K562 (cell line): ENCODE measurements around the gene MED16. TPM values are rescaled to one million over a fixed set of nuclear protein-coding genes. Genes with fewer than 3 reads are reported as not detected.

Experiments
- ATAC-seq: fragments of 200-7000 bp; cut with Tn5 transposase; 3 replicates; pipeline ENCODE4 v1.9.1; 2020; ENCODE audit warnings: moderate library complexity
- BruUV-seq: library from RNA; stranded (reverse); fragments of 400-500 nt; replicated peaks from 2 replicates; lab custom pipeline; 2021; lab: Mats Ljungman, UMichigan
- CTCF ChIA-PET: fragments of 300-600 bp; formaldehyde crosslinking; extraction: SDS; loops from one replicate; lab custom pipeline; 2021; ENCODE audit warnings: low intra/inter-chr PET ratio; lab: Yijun Ruan, JAX
- POLR2A ChIA-PET: fragments of 300-600, 350-650 bp; sonication (Branson Sonifier 250); formaldehyde crosslinking; extraction: SDS; loops from one replicate; lab custom pipeline; 2021; ENCODE audit warnings: antibody characterized with exemption, inconsistent platforms; lab: Yijun Ruan, JAX
- DNase-seq, 4 experiments: peaks; one replicate each; pipeline versions ENCODE4 v3.0.0 to v3.0.0-alpha.2; 2011 to 2018; ENCODE audit warnings: low spot score in 3 of 4, mixed read lengths in 3 of 4; ENCODE audit errors: extremely low read depth in 1 of 4
- FAIRE-seq: peaks from 2 replicates; lab custom pipeline; 2011; peaks lifted over from hg19 to GRCh38; lab: Jason Lieb, UNC
- H2AFZ ChIP-seq: 2 replicates; pipeline ENCODE4 v1.6.0; 2011; ENCODE audit warnings: low read depth, low read length, control low read depth, inconsistent platforms
- H3K27ac ChIP-seq: fragments of 200-600 bp; 3 replicates; pipeline ENCODE4 v1.8.0; 2011; ENCODE audit warnings: low read depth, mild to moderate bottlenecking, control low read depth, inconsistent platforms, low read length, moderate library complexity, mixed read lengths; ENCODE audit errors: extremely low read depth
- H3K27me3 ChIP-seq, 2 experiments: fragments of 300-600 bp in 1 of 2; 2 replicates in 1 of 2; 3 replicates in 1 of 2; pipeline versions ENCODE4 v1.6.0 to v1.8.0; 2011; ENCODE audit warnings: inconsistent platforms in 2 of 2, low read length in 2 of 2, mild to moderate bottlenecking in 1 of 2, mixed read lengths in 1 of 2, moderate library complexity in 1 of 2; ENCODE audit not compliant: control insufficient read depth in 2 of 2, insufficient read depth in 2 of 2
- H3K36me3 ChIP-seq: fragments of 300-600 bp; 3 replicates; pipeline ENCODE4 v1.8.0; 2011; ENCODE audit warnings: mild to moderate bottlenecking, low read length, inconsistent platforms; ENCODE audit not compliant: control insufficient read depth, insufficient read depth
- H3K4me1 ChIP-seq, 2 experiments: fragments of 200-600 bp in 1 of 2; replicated peaks in 1 of 2; 2 replicates in 1 of 2; 3 replicates in 1 of 2; pipeline versions ENCODE4 v1.5.1 to v1.8.0; 2011; ENCODE audit warnings: inconsistent platforms in 2 of 2, low read length in 2 of 2, mild to moderate bottlenecking in 1 of 2, mixed read lengths in 1 of 2, moderate library complexity in 1 of 2; ENCODE audit not compliant: control insufficient read depth in 2 of 2, insufficient read depth in 2 of 2
- H3K4me2 ChIP-seq: 2 replicates; pipeline ENCODE4 v1.6.1; 2011; ENCODE audit warnings: low read length, control low read depth, inconsistent platforms, mixed read lengths; ENCODE audit not compliant: insufficient read depth
- H3K4me3 ChIP-seq: fragments of 200-600 bp; sonication (generic), shearing (Covaris generic); 2 replicates; pipeline ENCODE4 v1.5.1; 2016; ENCODE audit warnings: control low read depth, inconsistent platforms
- H3K79me2 ChIP-seq: fragments of 200-600 bp; 3 replicates; pipeline ENCODE4 v1.8.0; 2011; ENCODE audit warnings: low read length, inconsistent platforms; ENCODE audit not compliant: control insufficient read depth, insufficient read depth
- H3K9ac ChIP-seq, 2 experiments: 2 replicates each; pipeline versions ENCODE4 v1.6.0 to v1.6.1; 2011; ENCODE audit warnings: low read depth in 2 of 2, low read length in 2 of 2, control low read depth in 1 of 2, inconsistent platforms in 1 of 2, mild to moderate bottlenecking in 1 of 2, mixed read lengths in 1 of 2; ENCODE audit not compliant: insufficient read depth in 1 of 2
- H3K9me1 ChIP-seq: one replicate; pipeline ENCODE4 v1.6.0; 2011; ENCODE audit warnings: inconsistent platforms, mild to moderate bottlenecking, low read length, moderate library complexity; ENCODE audit not compliant: control insufficient read depth, insufficient read depth
- H3K9me3 ChIP-seq: replicated peaks from 2 replicates; pipeline ENCODE4 v1.5.1; 2011; ENCODE audit warnings: low read depth, low read length, inconsistent platforms; ENCODE audit not compliant: control insufficient read depth, insufficient read depth
- H4K20me1 ChIP-seq: replicated peaks from 2 replicates; pipeline ENCODE4 v1.6.1; 2011; ENCODE audit warnings: low read length, inconsistent platforms, mixed read lengths; ENCODE audit not compliant: control insufficient read depth, insufficient read depth
- ASH1L ChIP-seq: fragments of 450-650 bp; IDR thresholded peaks from 2 replicates; pipeline ENCODE4 v1.6.1; 2018; ENCODE audit warnings: borderline replicate concordance, mild to moderate bottlenecking, low read depth; ENCODE audit not compliant: partially characterized antibody
- DMBX1 ChIP-seq: fragments of 250-450 bp; sonication (Bioruptor Pico); IDR thresholded peaks from 2 replicates; pipeline ENCODE4 v1.8.0; 2022; ENCODE audit warnings: inconsistent platforms, mild to moderate bottlenecking, moderate library complexity, borderline replicate concordance
- HNRNPLL ChIP-seq: fragments of 200-400 bp; formaldehyde crosslinking; IDR thresholded peaks from 2 replicates; pipeline ENCODE4 v1.6.1; 2017; ENCODE audit warnings: low read length, low read depth, mild to moderate bottlenecking; ENCODE audit not compliant: poor library complexity, severe bottlenecking
- ILF3 ChIP-seq: fragments of 450-650 bp; IDR thresholded peaks from 2 replicates; pipeline ENCODE4 v1.6.1; 2018; ENCODE audit warnings: antibody characterized with exemption, mild to moderate bottlenecking, moderate library complexity, borderline replicate concordance
- MTA1 ChIP-seq: fragments of 450-650 bp; IDR thresholded peaks from 2 replicates; pipeline ENCODE4 v1.6.1; 2017; ENCODE audit warnings: borderline replicate concordance
- NUFIP1 ChIP-seq: fragments of 450-650 bp; IDR thresholded peaks from 2 replicates; pipeline ENCODE4 v1.6.1; 2018; ENCODE audit not compliant: partially characterized antibody
- SP1 ChIP-seq: sonication (generic); formaldehyde crosslinking; IDR thresholded peaks from 2 replicates; pipeline ENCODE4 v1.8.1; 2022; ENCODE audit warnings: mild to moderate bottlenecking, missing genetic modification reagents
- TFAP4 ChIP-seq: sonication (generic); formaldehyde crosslinking; IDR thresholded peaks from 2 replicates; pipeline ENCODE4 v1.8.0; 2022; ENCODE audit warnings: missing genetic modification reagents, mild to moderate bottlenecking, moderate library complexity, borderline replicate concordance
- TRIM25 ChIP-seq: fragments of 450-650 bp; IDR thresholded peaks from 2 replicates; pipeline ENCODE4 v1.7.0; 2016; ENCODE audit warnings: borderline replicate concordance
- ZNF655 ChIP-seq: fragments of 250-450 bp; sonication (Bioruptor Pico); IDR thresholded peaks from 2 replicates; pipeline ENCODE4 v1.5.0; 2021
- ZNF764 ChIP-seq: fragments of 250-450 bp; sonication (Bioruptor Pico); IDR thresholded peaks from 2 replicates; pipeline ENCODE4 v1.4.0; 2020; ENCODE audit warnings: low read depth, mild to moderate bottlenecking, moderate library complexity
- whole genome bisulfite sequencing: fragments of 100-300 bp; shearing (Covaris generic); methylation state at CpG from one replicate; pipeline ENCODE4 v1.1.6; 2016; ENCODE audit warnings: low coverage, mixed read lengths; ENCODE audit not compliant: insufficient coverage; ENCODE audit errors: missing lambda C conversion rate; 5-methylcytosine and 5-hydroxymethylcytosine counted together
- in situ Hi-C: fragments of 300-500 bp; cut with MboI; formaldehyde crosslinking; loops from 4 replicates; pipeline ENCODE4 v1.15.0; 2018; ENCODE audit warnings: inconsistent platforms, mixed read lengths
- intact Hi-C: fragments of 100-400 bp; cut with micrococcal nuclease; formaldehyde crosslinking; loops from 2 replicates; pipeline ENCODE4 v1.14.2; 2022
- polyA plus RNA-seq, 8 experiments: library from polyadenylated mRNA; depleted of rRNA in 4 of 8; stranded (reverse) in 5 of 8; unstranded in 3 of 8; fragments of >200 nt; fragmentation: Nextera tagmentation in 2 of 8; fragmentation: Illumina TruSeq in 1 of 8; extraction: Ambion mirVana in 2 of 8; extraction: Trizol in 1 of 8; gene quantifications; 2 replicates each; pipeline versions ENCODE4 v1.2.1 to v1.2.3, GENCODE V29; 2011 to 2014; ENCODE audit warnings: inconsistent platforms in 1 of 8, missing spikeins in 1 of 8
- total RNA-seq, 7 experiments: library from RNA; depleted of rRNA in 6 of 7; stranded (reverse); fragments of >200 nt in 6 of 7; fragmentation: Illumina TruSeq in 2 of 7; extraction: Trizol in 2 of 7; gene quantifications; 2 replicates each; pipeline versions ENCODE4 v1.2.1 to v1.2.3, GENCODE V29; 2011 to 2021; ENCODE audit warnings: low replicate concordance in 1 of 7
- TF ChIP-seq, protein P1 (sequence below): IDR thresholded peaks from 2 replicates; pipeline ENCODE4 v1.6.1; 2016; ENCODE audit warnings: missing genetic modification characterization, missing compliant biosample characterization
- TF ChIP-seq, protein P2 (sequence below): fragments of 250-450 bp; sonication (Bioruptor Pico); IDR thresholded peaks from 2 replicates; pipeline ENCODE4 v1.8.0; 2021; ENCODE audit warnings: moderate library complexity, mild to moderate bottlenecking, inconsistent platforms
- TF ChIP-seq, protein P3 (sequence below): sonication (generic); formaldehyde crosslinking; IDR thresholded peaks from 2 replicates; pipeline ENCODE4 v1.8.1; 2023; ENCODE audit warnings: mild to moderate bottlenecking, missing genetic modification reagents

The MED16 gene
- total and polyA plus RNA-seq, 9 of the 15 experiments (the other 6 are each of a cell fraction or from before 2014, with no cell fraction given), result 0.89 to 59.9 (median 8.6) TPM

- H2AFZ ChIP-seq, result no peak overlapping the region
- H4K20me1 ChIP-seq, result peaks cover 4% of the 10 kb centered on the region; the same call in 1 of the 2 replicates
- peaks cover 37% of the 10 kb centered on the region for H3K79me2 ChIP-seq
- H3K4me3 ChIP-seq, result no peak overlapping the region
- H3K36me3 ChIP-seq, result peaks cover 77% of the 10 kb centered on the region
- POLR2A ChIA-PET, result no interaction called here
- CTCF ChIA-PET, result no interaction called here
- BruUV-seq, result no TSS peak
- H3K27ac ChIP-seq, result no peak overlapping the region
- no peak overlapping the region for H3K4me2 ChIP-seq
- no peaks in the 10 kb centered on the region for H3K27me3 ChIP-seq
- H3K4me1 ChIP-seq, result peaks cover 5 to 85% of the 10 kb centered on the region in 2 experiments; a peak in 4 of 5 replicates
- intact Hi-C loops, result no loop called here
- H3K9ac ChIP-seq, result peak overlapping the region in 1 of 2 experiments; percentile 68; a peak in 1 of 4 replicates
- in situ Hi-C loops, result no loop called here
- ATAC-seq (no peak), DNase-seq (no peak), FAIRE-seq (no peak)
- H3K9me3 ChIP-seq, result no peaks in the 10 kb centered on the region
- 93% methylated on average over 8 of the region's 10 CpGs for WGBS
- no peaks in the 10 kb centered on the region for H3K9me1 ChIP-seq
- TF ChIP-seq, protein P1, sequence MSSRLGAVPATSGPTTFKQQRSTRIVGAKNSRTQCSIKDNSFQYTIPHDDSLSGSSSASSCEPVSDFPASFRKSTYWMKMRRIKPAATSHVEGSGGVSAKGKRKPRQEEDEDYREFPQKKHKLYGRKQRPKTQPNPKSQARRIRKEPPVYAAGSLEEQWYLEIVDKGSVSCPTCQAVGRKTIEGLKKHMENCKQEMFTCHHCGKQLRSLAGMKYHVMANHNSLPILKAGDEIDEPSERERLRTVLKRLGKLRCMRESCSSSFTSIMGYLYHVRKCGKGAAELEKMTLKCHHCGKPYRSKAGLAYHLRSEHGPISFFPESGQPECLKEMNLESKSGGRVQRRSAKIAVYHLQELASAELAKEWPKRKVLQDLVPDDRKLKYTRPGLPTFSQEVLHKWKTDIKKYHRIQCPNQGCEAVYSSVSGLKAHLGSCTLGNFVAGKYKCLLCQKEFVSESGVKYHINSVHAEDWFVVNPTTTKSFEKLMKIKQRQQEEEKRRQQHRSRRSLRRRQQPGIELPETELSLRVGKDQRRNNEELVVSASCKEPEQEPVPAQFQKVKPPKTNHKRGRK, result no peak
- no peak for TF ChIP-seq DMBX1
- no peak for TF ChIP-seq TFAP4 (CRISPR knock-in tag)
- TF ChIP-seq TRIM25, result no peak
- TF ChIP-seq ZNF764 (CRISPR knock-in tag), result no peak
- no peak for TF ChIP-seq SP1
- TF ChIP-seq ILF3, result no peak
- TF ChIP-seq, protein P2, sequence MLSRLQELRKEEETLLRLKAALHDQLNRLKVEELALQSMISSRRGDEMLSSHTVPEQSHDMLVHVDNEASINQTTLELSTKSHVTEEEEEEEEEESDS (CRISPR knock-in tag), result no peak
- TF ChIP-seq ASH1L, result no peak
- no peak for TF ChIP-seq ZNF655 (CRISPR knock-in tag)
- TF ChIP-seq NUFIP1, result no peak
- no peak for TF ChIP-seq MTA1
- TF ChIP-seq, protein P3, sequence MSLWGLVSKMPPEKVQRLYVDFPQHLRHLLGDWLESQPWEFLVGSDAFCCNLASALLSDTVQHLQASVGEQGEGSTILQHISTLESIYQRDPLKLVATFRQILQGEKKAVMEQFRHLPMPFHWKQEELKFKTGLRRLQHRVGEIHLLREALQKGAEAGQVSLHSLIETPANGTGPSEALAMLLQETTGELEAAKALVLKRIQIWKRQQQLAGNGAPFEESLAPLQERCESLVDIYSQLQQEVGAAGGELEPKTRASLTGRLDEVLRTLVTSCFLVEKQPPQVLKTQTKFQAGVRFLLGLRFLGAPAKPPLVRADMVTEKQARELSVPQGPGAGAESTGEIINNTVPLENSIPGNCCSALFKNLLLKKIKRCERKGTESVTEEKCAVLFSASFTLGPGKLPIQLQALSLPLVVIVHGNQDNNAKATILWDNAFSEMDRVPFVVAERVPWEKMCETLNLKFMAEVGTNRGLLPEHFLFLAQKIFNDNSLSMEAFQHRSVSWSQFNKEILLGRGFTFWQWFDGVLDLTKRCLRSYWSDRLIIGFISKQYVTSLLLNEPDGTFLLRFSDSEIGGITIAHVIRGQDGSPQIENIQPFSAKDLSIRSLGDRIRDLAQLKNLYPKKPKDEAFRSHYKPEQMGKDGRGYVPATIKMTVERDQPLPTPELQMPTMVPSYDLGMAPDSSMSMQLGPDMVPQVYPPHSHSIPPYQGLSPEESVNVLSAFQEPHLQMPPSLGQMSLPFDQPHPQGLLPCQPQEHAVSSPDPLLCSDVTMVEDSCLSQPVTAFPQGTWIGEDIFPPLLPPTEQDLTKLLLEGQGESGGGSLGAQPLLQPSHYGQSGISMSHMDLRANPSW (CRISPR knock-in tag), result no peak
- no peak for TF ChIP-seq HNRNPLL
Measured at GRCh38 chr19:887599-887998, 5.4 kb downstream of the MED16 start.
